ENCODE measurements around the gene NDUFV1. TPM values are rescaled to one million over a fixed set of nuclear protein-coding genes. Genes with fewer than 3 reads are reported as not detected.

The NDUFV1 gene
- total and polyA plus RNA-seq, 2 of the 4 experiments (the other 2 are of a cell fraction): 120 to 133 TPM

DNA sequence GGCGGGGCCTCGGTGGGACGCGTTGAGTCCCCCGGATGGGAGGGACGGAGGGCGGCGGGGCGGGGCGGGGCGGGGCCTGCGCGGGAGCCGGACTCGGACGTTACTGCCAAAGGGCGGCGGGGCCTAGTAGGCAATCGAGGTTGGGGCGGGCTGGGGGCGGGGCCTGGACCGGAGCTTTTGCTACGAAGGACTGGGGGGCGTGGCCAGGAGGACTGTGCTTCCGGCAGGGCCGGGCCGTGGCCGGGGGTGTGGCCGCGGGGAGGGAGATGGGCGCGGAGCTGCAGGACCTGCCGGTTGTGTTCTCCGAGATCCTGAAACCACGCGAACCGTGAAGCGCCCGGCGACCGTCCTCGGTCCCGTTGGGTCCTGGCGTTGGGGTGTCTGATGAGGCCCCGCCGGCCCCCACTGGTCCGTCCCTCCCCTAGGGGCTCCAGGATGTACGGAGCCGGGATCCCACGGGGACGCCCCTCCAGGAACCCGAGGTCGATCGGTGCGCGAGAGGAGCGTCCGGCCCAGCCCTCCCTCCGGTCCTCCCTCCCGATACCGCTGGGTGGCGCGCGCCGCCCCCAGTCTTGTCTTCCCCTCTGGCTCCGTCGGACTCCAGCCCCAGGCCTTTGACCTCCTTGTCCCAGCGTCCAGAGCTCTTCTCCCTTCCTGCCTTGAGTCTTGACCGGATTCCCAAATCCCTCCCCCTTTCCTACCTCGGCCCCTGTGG, 23.6 kb downstream of the NDUFV1 start:
- H3K9ac ChIP-seq (ENCODE audit: low read depth, low read length): peak overlapping the region; percentile 75
- H3K79me1 ChIP-seq (ENCODE audit: low read depth in 1 of 2, low read length in 2 of 2): no peaks in the 10 kb centered on the region
- no peak overlapping the region for H2BK5ac ChIP-seq (ENCODE audit: low read depth, low read length, poor library complexity, severe bottlenecking)
- WGBS, 2 experiments (ENCODE audit: extremely low coverage in 2 of 2, insufficient read length in 1 of 2): 1% methylated on average over 46 of the region's 70 CpGs; no CpG with 5 or more reads in 1 of the 2 experiments
- intact Hi-C loops (cut with micrococcal nuclease): no loop called here
- no peaks in the 10 kb centered on the region for H3K36me3 ChIP-seq (ENCODE audit: control insufficient read depth, insufficient read depth, low read length)
- H3K18ac ChIP-seq (ENCODE audit: low read depth, low read length): no peak overlapping the region
- peak overlapping the region; percentile 100 for H2AFZ ChIP-seq (replicated peaks; ENCODE audit: low read length, poor library complexity)
- H2BK15ac ChIP-seq (ENCODE audit: low read depth, low read length): no peak overlapping the region
- no peaks in the 10 kb centered on the region for H3K9me3 ChIP-seq (ENCODE audit: control insufficient read depth, insufficient read depth, low read length)
- H3K56ac ChIP-seq (ENCODE audit: extremely low read depth, insufficient read depth, low read length): no peak overlapping the region
- TF ChIP-seq MXI1 (IDR thresholded peaks at IDR 0.05; ENCODE audit: borderline replicate concordance, low read depth, low read length): peak; percentile 69; the same call in 1 of the 2 replicates
- TF ChIP-seq FOS (IDR thresholded peaks at IDR 0.05; ENCODE audit: low read depth, low read length): no peak
- TF ChIP-seq POLR2A (IDR thresholded peaks at IDR 0.05; ENCODE audit: low read depth, low read length): peak; percentile 60; the same call in 1 of the 2 replicates
- TF ChIP-seq, protein P1, sequence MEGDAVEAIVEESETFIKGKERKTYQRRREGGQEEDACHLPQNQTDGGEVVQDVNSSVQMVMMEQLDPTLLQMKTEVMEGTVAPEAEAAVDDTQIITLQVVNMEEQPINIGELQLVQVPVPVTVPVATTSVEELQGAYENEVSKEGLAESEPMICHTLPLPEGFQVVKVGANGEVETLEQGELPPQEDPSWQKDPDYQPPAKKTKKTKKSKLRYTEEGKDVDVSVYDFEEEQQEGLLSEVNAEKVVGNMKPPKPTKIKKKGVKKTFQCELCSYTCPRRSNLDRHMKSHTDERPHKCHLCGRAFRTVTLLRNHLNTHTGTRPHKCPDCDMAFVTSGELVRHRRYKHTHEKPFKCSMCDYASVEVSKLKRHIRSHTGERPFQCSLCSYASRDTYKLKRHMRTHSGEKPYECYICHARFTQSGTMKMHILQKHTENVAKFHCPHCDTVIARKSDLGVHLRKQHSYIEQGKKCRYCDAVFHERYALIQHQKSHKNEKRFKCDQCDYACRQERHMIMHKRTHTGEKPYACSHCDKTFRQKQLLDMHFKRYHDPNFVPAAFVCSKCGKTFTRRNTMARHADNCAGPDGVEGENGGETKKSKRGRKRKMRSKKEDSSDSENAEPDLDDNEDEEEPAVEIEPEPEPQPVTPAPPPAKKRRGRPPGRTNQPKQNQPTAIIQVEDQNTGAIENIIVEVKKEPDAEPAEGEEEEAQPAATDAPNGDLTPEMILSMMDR (conservative IDR thresholded peaks at IDR 0.05; ENCODE audit: low read depth, low read length): peak; percentile 67
- no peak for TF ChIP-seq CEBPB (IDR thresholded peaks at IDR 0.05; ENCODE audit: low read depth, low read length)
- peak; percentile 59 for TF ChIP-seq RAD21 (IDR thresholded peaks at IDR 0.05; ENCODE audit: low read length)
- peak; percentile 75; the same call in 1 of the 2 replicates for TF ChIP-seq MAZ (IDR thresholded peaks at IDR 0.05; ENCODE audit: borderline replicate concordance, low read depth, low read length)
- peak; percentile 47 for TF ChIP-seq SMC3 (IDR thresholded peaks at IDR 0.05; ENCODE audit: low read depth, low read length)
- no peak for TF ChIP-seq NFE2L2 (IDR thresholded peaks at IDR 0.05; ENCODE audit: low read depth, low read length)
- peak; percentile 90 for ATAC-seq (ENCODE audit: low read depth)
- peak; percentile 94 for DNase-seq
- peak overlapping the region; percentile 52; the same call in 1 of the 2 replicates for H4K5ac ChIP-seq (ENCODE audit: low read depth, low read length)
- in situ Hi-C loops (cut with MboI; ENCODE audit: low sequenced_read_pairs): no loop called here
- peak overlapping the region; percentile 70; the same call in 1 of the 2 replicates for H4K91ac ChIP-seq (ENCODE audit: insufficient read depth, low read depth, low read length)
- dilution Hi-C loops (cut with HindIII; ENCODE audit: low sequenced_read_pairs, unreplicated experiment): no loop called here
- peak overlapping the region; percentile 88 for H3K4me3 ChIP-seq (ENCODE audit: insufficient read depth, low read depth, low read length)
- H2BK20ac ChIP-seq (ENCODE audit: low read depth, low read length): no peak overlapping the region
- POLR2A ChIA-PET (ENCODE audit: unreplicated experiment): no interaction called here
- peak overlapping the region; percentile 70 for H3K4ac ChIP-seq (ENCODE audit: low read depth, low read length)
- no peak overlapping the region for H2BK120ac ChIP-seq (ENCODE audit: low read depth, low read length)
- peaks cover 4% of the 10 kb centered on the region; the same call in 1 of the 2 replicates for H3K27me3 ChIP-seq (ENCODE audit: control insufficient read depth, insufficient read depth, low read length)
- H3K27ac ChIP-seq (ENCODE audit: insufficient read depth, low read length): peak overlapping the region; percentile 61
- no TSS peak for BruUV-seq (replicated peaks)
- peaks cover 4% of the 10 kb centered on the region; the same call in 1 of the 2 replicates for H3K9me1 ChIP-seq (ENCODE audit: insufficient read depth, low read length)
- peak overlapping the region; percentile 56; the same call in 1 of the 2 replicates for H3K23ac ChIP-seq (ENCODE audit: low read depth, low read length)
- H2AK9ac ChIP-seq (replicated peaks; ENCODE audit: low read depth, low read length, poor library complexity): peak overlapping the region; percentile 91
- H3K4me2 ChIP-seq (ENCODE audit: low read depth, low read length): peak overlapping the region; percentile 89
- peak overlapping the region; percentile 73 for H3K14ac ChIP-seq (replicated peaks; ENCODE audit: low read depth, low read length)
- H3K4me1 ChIP-seq (ENCODE audit: control insufficient read depth, insufficient read depth, low read length): 0 out of 2 replicates have a peak, but pooled peaks cover 3% of the 10 kb centered on the region
- CTCF ChIA-PET: interaction anchor here (0.6 to 2.0 kb wide), 8 partner anchors 11 to 61 kb away, joined by 3 to 7 read pairs (median 4); no protein-coding TSS in a partner anchor
- H2AK5ac ChIP-seq (ENCODE audit: low read depth, low read length): peak overlapping the region; percentile 46; the same call in 1 of the 2 replicates
- H4K20me1 ChIP-seq (ENCODE audit: insufficient read depth, low read length): no peaks in the 10 kb centered on the region
- peak overlapping the region; percentile 74 to 80; a peak in 2 of 4 replicates for H4K8ac ChIP-seq (ENCODE audit: low read depth in 2 of 2, low read length in 2 of 2)
